ENCODE measurements around the gene ZNF638.

GRCh38 chr2:71476495-71476894 lies 144.9 kb downstream of the ZNF638 start:
- TF ChIP-seq CTCF (IDR thresholded peaks at IDR 0.05; ENCODE audit: low read depth, low read length) (no peak), EZH2phosphoT487 (IDR thresholded peaks at IDR 0.05; ENCODE audit: low read depth) (no peak)

All from OCI-LY3 (cell line).